COLO829 (cell line): ENCODE data around the gene TMEM235.

Source experiments
- DNase-seq: peaks from one replicate; pipeline ENCODE4 v3.0.0; 2012; ENCODE audit warnings: low spot score

TMEM235 gene

DNA sequence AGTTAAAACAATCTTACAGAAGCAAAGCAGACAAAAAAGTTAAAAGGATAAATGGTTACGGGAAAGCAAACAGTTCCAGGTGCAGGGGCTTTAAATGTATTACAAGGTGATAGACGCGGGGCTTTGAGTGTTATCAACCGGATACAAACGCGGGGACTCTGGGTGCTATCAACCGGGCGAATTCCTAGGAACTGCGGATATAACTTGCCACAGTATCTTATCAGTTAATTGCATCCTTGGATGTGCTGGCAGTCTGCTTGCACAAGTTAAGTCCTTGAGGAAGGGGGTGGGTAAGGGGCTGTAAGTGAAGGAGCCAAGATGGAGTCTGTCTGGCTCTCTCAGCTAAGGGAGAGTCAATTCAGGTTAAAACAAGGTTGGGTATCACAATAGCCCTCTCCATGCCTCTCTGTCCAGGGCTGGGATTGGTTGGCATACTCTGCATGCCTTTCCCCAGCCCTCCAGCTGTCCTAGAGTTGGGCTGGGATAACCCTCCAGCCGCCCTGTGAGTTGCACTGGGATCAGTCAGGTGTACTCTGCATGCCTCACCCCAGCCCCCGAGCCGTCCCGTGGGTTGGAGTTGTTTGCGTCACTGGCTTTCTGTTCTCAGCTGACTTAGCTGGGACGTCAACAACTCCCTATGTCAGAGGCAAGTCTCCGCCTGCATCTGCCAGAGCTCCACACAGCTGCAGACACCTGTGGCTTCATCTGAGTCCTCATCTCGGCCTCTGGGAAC is 40.9 kb downstream of the TMEM235 start:
- DNase-seq, result no peak

GRCh38 chr17:78272914-78273258 is 41.5 kb downstream of the TMEM235 start:
- no peak for DNase-seq

DNA sequence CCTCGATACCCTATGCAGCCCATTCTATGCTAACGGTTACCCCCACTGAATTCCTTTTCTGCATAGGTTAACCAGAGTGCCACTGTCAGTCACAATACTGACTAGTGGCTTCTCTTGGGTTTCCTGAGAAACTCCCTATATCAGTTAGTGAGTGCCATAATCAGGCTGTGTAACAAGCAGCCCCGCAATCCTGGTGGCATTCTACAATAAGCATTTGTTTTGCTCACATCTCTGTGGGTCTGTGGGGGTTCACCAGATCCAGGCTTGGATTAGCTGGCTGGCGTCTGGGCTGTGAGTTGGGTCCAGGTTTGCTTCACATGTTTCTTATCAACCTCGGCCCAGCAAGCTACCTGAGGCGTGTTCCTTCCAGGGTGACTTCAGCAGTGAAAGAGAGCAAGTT is 42.4 kb downstream of the TMEM235 start:
- no peak for DNase-seq

DNA sequence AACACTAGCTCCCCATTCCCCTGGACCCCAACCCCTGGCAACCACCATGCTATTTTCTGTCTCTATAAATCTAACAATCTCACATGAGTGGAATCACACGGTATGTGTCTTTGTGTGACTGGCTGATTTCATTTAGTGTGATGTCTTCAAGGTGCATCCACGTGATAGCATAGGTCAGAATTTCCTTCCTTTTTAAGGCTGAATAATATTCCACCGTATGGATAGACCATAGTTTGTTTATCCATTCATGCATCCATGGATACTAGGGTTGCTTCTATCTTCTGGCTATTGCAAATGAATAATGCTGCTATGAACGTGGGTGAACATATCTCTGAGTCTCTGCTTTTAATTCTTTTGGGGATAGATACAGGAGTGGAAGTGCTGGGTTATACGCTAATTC is 43.9 kb downstream of the TMEM235 start:
- no peak for DNase-seq

- DNase-seq, result no peak
Observed at GRCh38 chr17:78276098-78276887, 44.9 kb downstream of the TMEM235 start.

GRCh38 chr17:78278139-78278741 is 46.8 kb downstream of the TMEM235 start:
- no peak for DNase-seq

DNA sequence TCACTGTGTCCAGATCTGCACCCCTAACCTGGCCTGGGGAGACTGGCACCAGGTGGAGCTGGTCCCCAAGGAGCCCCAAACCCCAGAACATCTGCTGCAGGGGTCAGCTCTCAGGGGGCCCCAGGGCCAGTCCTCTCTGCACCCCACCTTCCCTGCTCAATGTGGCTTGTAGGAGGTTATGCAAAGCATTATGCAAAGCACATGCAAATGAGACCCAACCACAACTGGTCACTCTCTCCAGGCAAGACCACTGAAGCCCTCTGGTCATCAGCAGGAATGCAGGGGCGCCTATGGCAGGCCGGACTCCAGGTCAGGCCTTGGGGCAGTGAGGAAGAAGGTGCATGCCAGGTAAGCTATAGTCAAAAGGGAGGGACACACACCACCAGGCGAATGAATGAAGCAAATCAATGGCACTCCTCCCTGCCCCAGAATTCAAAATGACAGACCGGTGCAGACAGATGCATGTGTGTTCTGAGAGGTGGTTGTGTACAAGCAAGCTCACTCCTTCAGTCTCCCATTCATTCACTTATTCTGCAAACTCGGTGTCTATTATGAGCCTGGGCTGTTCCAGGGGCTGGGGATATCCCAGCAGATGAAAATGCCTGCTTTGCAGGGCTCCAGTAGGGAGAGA is 48.0 kb downstream of the TMEM235 start:
- no peak for DNase-seq

DNA sequence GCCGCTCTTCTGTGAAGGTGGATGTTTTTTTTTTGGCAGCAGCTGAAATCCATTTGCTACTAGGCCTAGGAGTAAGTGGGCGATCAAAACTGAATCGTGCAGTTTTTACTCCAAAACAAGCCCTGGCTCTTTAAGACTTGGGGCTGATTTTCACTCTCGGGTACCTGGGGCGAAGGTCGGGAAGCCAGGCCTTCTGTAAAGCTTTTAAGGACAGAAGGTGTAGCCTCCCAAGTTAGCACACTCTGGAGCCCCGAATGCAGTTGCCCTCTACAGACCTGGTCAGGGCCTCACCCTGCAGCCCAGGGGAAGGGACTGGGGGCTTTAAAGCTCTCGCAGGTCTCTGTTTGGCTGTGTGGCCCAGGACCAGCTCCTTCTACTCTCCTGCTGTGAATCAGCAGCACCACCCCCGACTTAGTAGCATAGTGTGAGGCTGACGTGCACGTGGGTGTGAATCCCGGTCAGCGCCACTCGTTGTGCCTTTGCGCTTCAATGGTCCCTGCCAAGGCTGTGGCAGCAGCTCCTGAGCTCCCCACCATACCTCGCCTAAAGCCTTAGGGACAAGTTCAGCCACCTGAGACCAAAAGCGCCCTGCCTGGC is 49.9 kb downstream of the TMEM235 start:
- no peak for DNase-seq

GRCh38 chr17:78284146-78284545 is 52.7 kb downstream of the TMEM235 start:
- no peak for DNase-seq

DNA sequence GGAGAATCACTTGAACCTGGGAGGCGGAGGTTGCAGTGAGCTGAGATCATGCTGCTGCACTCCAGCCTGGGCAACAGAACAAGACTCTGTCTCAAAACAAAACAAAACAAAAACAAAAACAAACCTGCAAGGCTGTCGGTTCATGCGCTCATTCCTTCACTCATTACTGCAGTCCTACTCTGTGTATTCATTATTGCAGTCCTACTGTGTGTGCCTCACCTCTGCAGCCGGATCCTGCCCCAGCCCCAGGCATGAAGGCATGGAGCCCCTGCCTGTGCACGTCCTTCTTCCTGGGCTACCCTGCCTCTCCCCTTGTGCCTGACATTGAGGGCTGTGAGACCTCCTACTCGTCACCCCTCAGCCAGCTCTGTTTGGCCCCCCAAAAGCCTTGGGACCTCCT is 57.6 kb downstream of the TMEM235 start:
- no peak for DNase-seq

DNA sequence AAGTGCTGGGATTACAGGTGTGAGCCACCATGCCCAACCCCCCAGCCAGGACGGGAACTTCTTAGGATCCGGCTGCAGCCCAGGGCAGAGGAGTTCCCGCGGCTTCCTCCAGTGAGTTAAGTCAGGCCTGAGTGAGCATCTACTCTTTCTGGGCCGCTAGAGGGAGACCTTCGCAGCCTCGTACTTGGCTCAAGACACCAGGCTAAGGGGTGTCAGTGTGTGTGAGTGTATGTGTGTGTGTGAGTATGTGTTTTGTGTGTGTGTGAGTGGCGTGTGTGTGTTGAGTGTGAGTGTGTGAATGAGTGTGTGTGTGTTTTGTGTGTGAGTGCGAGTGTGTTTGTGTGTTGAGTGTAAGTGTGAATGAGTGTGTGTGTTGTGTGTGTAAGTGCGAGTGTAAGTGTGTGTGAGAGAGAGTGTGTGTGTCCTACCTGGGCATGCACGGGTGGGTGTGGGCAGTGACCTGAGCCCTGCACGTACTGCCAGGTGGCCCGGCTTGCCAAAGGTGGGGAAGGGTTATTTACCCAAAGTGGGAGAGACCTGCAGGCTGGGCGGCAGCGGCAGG is 58.5 kb downstream of the TMEM235 start:
- peak; percentile 59 for DNase-seq
